GM12892 (cell line): ENCODE data around the gene HOXA11.

ENCODE experiments used
- POLR2A ChIP-seq: IDR thresholded peaks from 2 replicates; pipeline ENCODE4 v1.6.1; 2011; ENCODE audit warnings: low read depth, low read length, control low read depth
- TAF1 ChIP-seq: IDR thresholded peaks from 2 replicates; pipeline ENCODE4 v1.6.1; 2011; ENCODE audit warnings: low read depth, mild to moderate bottlenecking, control low read depth, low read length, borderline replicate concordance

GRCh38 chr7:27141923-27142579, 43.0 kb downstream of the HOXA11 start:
- TF ChIP-seq POLR2A (no peak), TAF1 (no peak)
